Body of pancreas (tissue), 4 donors: ENCODE results near the gene MLLT6. TPM values are rescaled to one million over a fixed set of nuclear protein-coding genes. Genes with fewer than 3 reads are reported as not detected.
A peak's percentile ranks its signal among the peaks of the same experiment; 100 is the strongest.
"Not testable (repeated sequence)": the region's sequence is repeated elsewhere in the genome, so short reads cannot be mapped to it uniquely, and the experiment has no call there.

Experiments used
- ATAC-seq: fragments of 150-250 bp; one replicate; pipeline ENCODE4 v1.9.1; 2016
- DNase-seq, 4 donors: peaks; one replicate each; pipeline ENCODE4 v3.0.0-alpha.2; 2019
- H3K27ac ChIP-seq, 4 donors: fragments of 200-600 bp; sonication (generic); 1 replicate in 3 of 4; 2 replicates in 1 of 4; pipeline versions ENCODE4 v1.5.1 to v1.6.1; 2016 to 2019; ENCODE audit warnings: mild to moderate bottlenecking in 1 of 4, mixed read lengths in 1 of 4, moderate library complexity in 1 of 4
- H3K27me3 ChIP-seq, 2 donors: fragments of 200-600 bp; sonication (generic); one replicate each; pipeline ENCODE4 v1.6.0; 2016; ENCODE audit warnings: mild to moderate bottlenecking in 1 of 2
- H3K36me3 ChIP-seq, 2 donors: fragments of 200-600 bp; sonication (generic); replicated peaks in 1 of 2; 2 replicates each; pipeline ENCODE4 v1.5.1; 2016; ENCODE audit warnings: low read depth in 2 of 2; ENCODE audit not compliant: insufficient read depth in 1 of 2
- H3K4me1 ChIP-seq: fragments of 200-600 bp; sonication (generic); one replicate; pipeline ENCODE4 v1.6.0; 2016
- H3K4me3 ChIP-seq, 2 donors: fragments of 200-600 bp; sonication (generic); 1 replicate in 1 of 2; 2 replicates in 1 of 2; pipeline ENCODE4 v1.5.1; 2016 to 2019
- H3K9me3 ChIP-seq, 3 donors: fragments of 200-600 bp; sonication (generic); 1 replicate in 2 of 3; 2 replicates in 1 of 3; pipeline ENCODE4 v1.5.1; 2016
- POLR2A ChIP-seq, 3 donors: fragments of 450-650 bp; IDR thresholded peaks; one replicate each; pipeline ENCODE4 v1.6.1; 2016; ENCODE audit warnings: antibody characterized with exemption in 3 of 3, mild to moderate bottlenecking in 2 of 3
- WGBS, 2 donors: methylation state at CpG; one replicate each; pipeline ENCODE4 v1.1.5; 2017; 5-methylcytosine and 5-hydroxymethylcytosine counted together
- intact Hi-C: fragments of 100-400 bp; cut with DNase I; formaldehyde crosslinking; loops from one replicate; pipeline ENCODE4 v1.15.1; 2023
- total RNA-seq, 2 donors: library from RNA; depleted of rRNA; stranded (reverse); fragments of >200 nt; gene quantifications; one replicate each; pipeline ENCODE4 v1.1.0, GENCODE V29; 2016
- TF ChIP-seq, protein P1 (sequence below), 7 experiments: fragments of 450-650 bp in 4 of 7; fragments of 200-600 bp in 3 of 7; sonication (generic) in 3 of 7; IDR thresholded peaks; one replicate each; pipeline ENCODE4 v1.5.1; 2016 to 2019; ENCODE audit warnings: antibody characterized with exemption in 7 of 7

MLLT6 gene
- total RNA-seq, 2 donors from 2014 or later = 90.8 to 121 TPM

DNA sequence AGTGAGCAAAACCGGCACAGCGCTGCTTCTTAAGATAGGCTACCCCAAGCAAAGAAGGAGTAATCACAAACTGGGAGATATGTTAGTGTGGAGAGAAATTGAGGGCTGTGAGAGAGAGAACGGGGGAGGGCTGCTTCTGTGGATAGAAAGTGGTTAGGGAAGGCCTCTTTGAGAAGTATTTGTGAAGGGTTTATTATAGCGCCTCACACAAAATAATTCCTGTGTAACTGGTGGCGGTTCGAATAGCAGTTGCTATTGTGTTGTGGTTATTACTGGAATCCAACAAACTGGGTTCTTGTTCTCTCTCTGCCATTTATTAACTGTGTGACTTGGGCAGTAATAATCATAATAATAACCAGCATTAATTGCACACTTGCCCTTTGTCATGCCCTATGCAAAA lies 15.9 kb downstream of the MLLT6 start:
- H3K36me3 ChIP-seq = peaks cover 0 to 3% of the 10 kb centered on the region in 2 donors
- no peak for ATAC-seq
- intact Hi-C loops = no loop called here
- WGBS, 2 donors = 80 to 84% methylated on average over 6 of the region's 6 CpGs
- TF ChIP-seq POLR2A (IDR thresholded peaks at IDR 0.05) = no peak
- TF ChIP-seq, protein P1, sequence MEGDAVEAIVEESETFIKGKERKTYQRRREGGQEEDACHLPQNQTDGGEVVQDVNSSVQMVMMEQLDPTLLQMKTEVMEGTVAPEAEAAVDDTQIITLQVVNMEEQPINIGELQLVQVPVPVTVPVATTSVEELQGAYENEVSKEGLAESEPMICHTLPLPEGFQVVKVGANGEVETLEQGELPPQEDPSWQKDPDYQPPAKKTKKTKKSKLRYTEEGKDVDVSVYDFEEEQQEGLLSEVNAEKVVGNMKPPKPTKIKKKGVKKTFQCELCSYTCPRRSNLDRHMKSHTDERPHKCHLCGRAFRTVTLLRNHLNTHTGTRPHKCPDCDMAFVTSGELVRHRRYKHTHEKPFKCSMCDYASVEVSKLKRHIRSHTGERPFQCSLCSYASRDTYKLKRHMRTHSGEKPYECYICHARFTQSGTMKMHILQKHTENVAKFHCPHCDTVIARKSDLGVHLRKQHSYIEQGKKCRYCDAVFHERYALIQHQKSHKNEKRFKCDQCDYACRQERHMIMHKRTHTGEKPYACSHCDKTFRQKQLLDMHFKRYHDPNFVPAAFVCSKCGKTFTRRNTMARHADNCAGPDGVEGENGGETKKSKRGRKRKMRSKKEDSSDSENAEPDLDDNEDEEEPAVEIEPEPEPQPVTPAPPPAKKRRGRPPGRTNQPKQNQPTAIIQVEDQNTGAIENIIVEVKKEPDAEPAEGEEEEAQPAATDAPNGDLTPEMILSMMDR (IDR thresholded peaks at IDR 0.05) = no peak
- H3K9me3 ChIP-seq = no peaks in the 10 kb centered on the region
- no peak overlapping the region for H3K4me3 ChIP-seq
- H3K27ac ChIP-seq = no peak overlapping the region
- no peaks in the 10 kb centered on the region for H3K27me3 ChIP-seq
- peaks cover 11% of the 10 kb centered on the region for H3K4me1 ChIP-seq
- DNase-seq = no peak

DNA sequence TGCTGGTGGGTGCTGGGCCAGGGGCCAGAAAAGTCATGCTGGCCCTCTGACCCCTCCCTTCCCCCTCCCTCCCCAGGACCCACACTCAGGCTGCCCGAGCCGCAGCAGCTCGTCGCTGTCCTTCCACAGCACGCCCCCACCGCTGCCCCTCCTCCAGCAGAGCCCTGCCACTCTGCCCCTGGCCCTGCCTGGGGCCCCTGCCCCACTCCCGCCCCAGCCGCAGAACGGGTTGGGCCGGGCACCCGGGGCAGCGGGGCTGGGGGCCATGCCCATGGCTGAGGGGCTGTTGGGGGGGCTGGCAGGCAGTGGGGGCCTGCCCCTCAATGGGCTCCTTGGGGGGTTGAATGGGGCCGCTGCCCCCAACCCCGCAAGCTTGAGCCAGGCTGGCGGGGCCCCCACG lies 16.7 kb downstream of the MLLT6 start:
- H3K27me3 ChIP-seq = no peaks in the 10 kb centered on the region
- TF ChIP-seq POLR2A (IDR thresholded peaks at IDR 0.05) = no peak
- TF ChIP-seq, protein P1 (IDR thresholded peaks at IDR 0.05) = no peak
- H3K27ac ChIP-seq = no peak overlapping the region
- DNase-seq = no peak
- no peaks in the 10 kb centered on the region for H3K9me3 ChIP-seq
- intact Hi-C loops = no loop called here
- H3K4me1 ChIP-seq = peaks cover 11% of the 10 kb centered on the region
- peaks cover 0 to 3% of the 10 kb centered on the region in 2 donors for H3K36me3 ChIP-seq
- H3K4me3 ChIP-seq = no peak overlapping the region
- no peak for ATAC-seq
- whole genome bisulfite sequencing, 2 donors = 91% methylated on average over 16 of the region's 16 CpGs; no CpG with 5 or more reads in 1 of the 2 donors

DNA sequence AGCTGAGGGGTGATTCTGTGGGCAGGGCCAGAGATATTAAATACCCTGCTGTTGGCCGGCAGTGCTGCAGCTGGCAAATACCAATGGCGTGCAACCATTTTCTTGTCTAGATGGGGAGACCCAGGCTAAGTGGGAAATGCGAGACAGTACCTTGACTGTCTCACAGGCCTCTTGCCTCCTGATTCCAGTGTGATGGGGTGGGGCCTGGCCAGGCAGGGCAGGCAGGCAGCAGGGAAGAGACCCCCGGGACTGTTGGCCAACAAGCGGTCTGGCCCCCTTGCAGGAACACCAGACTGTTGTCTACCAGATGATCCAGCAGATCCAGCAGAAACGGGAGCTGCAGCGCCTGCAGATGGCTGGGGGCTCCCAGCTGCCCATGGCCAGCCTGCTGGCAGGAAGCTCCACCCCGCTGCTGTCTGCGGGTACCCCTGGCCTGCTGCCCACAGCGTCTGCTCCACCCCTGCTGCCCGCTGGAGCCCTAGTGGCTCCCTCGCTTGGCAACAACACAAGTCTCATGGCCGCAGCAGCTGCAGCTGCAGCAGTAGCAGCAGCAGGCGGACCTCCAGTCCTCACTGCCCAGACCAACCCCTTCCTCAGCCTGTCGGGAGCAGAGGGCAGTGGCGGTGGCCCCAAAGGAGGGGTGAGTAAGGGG lies 19.4 kb downstream of the MLLT6 start:
- H3K4me3 ChIP-seq = no peak overlapping the region
- TF ChIP-seq POLR2A (IDR thresholded peaks at IDR 0.05) = no peak
- TF ChIP-seq, protein P1 (IDR thresholded peaks at IDR 0.05) = no peak
- 54 to 80% methylated on average over 2 to 15 of the region's 16 CpGs for WGBS, 2 donors
- ATAC-seq (no peak), DNase-seq (peak in 3 of 4 donors; percentile 67 to 78 (median 78))
- H3K4me1 ChIP-seq = peaks cover 6% of the 10 kb centered on the region
- intact Hi-C loops = no loop called here
- no peak overlapping the region for H3K27ac ChIP-seq
- peaks cover 0 to 3% of the 10 kb centered on the region in 2 donors for H3K36me3 ChIP-seq
- no peaks in the 10 kb centered on the region for H3K27me3 ChIP-seq
- no peaks in the 10 kb centered on the region for H3K9me3 ChIP-seq

DNA sequence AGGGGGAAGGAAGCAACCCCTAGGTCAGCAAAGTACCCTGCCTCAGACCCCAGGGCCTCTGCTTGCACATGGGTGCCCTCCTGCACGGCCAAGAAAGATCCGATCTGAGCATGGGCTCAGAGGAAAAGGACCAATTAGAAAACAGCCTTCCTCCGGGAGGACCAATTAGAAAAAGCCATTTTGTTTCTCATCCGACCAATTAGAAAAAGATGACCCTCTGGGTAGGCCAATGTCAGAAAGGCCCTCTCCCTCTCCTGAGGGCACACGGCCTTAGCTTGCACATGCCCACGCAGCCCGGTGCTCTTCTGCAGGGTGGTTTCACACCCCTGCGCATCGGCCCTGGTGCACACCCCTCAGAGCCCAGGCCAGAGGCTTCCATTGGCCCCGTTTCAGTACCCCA lies 20.0 kb downstream of the MLLT6 start:
- peaks cover 10% of the 10 kb centered on the region for H3K4me1 ChIP-seq
- H3K9me3 ChIP-seq = no peaks in the 10 kb centered on the region
- ATAC-seq = no peak
- H3K4me3 ChIP-seq = no peak overlapping the region
- WGBS, 2 donors = 84 to 85% methylated on average over 9 to 10 of the region's 10 CpGs
- no peaks in the 10 kb centered on the region for H3K27me3 ChIP-seq
- DNase-seq = no peak
- TF ChIP-seq, protein P1 (IDR thresholded peaks at IDR 0.05) = no peak
- TF ChIP-seq POLR2A (IDR thresholded peaks at IDR 0.05) = no peak
- no peak overlapping the region for H3K27ac ChIP-seq
- H3K36me3 ChIP-seq = peaks cover 0 to 3% of the 10 kb centered on the region in 2 donors
- intact Hi-C loops = no loop called here

DNA sequence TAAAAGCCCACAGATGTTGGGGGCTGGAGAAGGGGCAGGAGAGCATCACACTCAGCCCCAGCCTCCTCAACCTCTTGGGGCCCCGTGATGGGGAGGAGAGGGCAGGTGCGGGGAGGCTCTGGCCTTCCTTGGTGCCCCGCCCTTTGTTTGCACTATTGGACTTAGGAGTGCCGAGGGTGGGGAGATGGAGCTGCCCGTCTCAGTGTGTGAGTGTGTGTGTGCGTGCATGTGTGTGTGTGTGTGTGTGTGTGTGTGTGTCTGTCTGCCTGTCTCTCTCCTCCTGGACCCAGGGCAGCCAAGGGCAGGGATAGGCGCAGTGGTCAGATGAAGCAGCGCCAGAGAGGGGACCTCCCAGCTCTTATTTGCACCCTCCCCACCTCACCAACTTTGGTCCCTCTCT lies 21.1 kb downstream of the MLLT6 start:
- intact Hi-C loops, H3K27ac ChIP-seq, H3K9me3 ChIP-seq, ATAC-seq, DNase-seq, H3K36me3 ChIP-seq, H3K4me3 ChIP-seq, H3K27me3 ChIP-seq: not testable (repeated sequence)
- 20 to 60% methylated on average over 1 to 6 of the region's 8 CpGs for WGBS, 2 donors
- H3K4me1 ChIP-seq = peaks cover 14% of the 10 kb centered on the region
